ENCODE measurements around the gene MTFR1L.

MTFR1L gene

DNA sequence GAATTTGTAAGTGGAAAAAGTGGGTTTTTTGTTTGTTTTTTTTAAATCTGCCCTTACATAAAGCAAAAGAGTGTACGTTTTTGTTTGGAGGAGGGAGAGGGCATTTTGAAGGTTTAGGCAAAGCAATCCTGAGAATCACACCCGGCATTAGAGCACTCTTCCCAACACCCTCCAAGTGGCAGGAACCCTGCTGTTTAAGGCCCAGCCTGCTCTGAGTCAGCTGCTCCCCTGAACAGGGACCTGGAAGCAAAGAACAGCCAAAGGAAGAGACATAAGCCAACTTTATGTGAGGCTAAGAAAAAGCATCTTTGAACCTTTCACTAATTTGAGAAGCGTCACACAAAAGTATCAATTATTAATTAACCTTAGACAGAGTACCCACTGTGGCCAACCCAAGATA lies 16.9 kb downstream of the MTFR1L start:
- TF ChIP-seq YY1 (IDR thresholded peaks at IDR 0.05; ENCODE audit: low read depth) (no peak), ZBTB7A (IDR thresholded peaks at IDR 0.05; ENCODE audit: low read depth) (no peak), EGR1 (IDR thresholded peaks at IDR 0.05) (no peak), NFIC (IDR thresholded peaks at IDR 0.05) (no peak), TEAD4 (IDR thresholded peaks at IDR 0.05) (no peak), CREB1 (IDR thresholded peaks at IDR 0.05; ENCODE audit: low read depth) (no peak), RAD21 (IDR thresholded peaks at IDR 0.05; ENCODE audit: low read depth) (no peak), TCF12 (IDR thresholded peaks at IDR 0.05; ENCODE audit: low read depth) (no peak), FOXM1 (IDR thresholded peaks at IDR 0.05; ENCODE audit: borderline replicate concordance, low read depth) (no peak), TAF1 (IDR thresholded peaks at IDR 0.05; ENCODE audit: low read depth) (no peak), CEBPB (IDR thresholded peaks at IDR 0.05) (no peak), EP300 (IDR thresholded peaks at IDR 0.05; ENCODE audit: borderline replicate concordance) (no peak)
- TF ChIP-seq, protein P1, sequence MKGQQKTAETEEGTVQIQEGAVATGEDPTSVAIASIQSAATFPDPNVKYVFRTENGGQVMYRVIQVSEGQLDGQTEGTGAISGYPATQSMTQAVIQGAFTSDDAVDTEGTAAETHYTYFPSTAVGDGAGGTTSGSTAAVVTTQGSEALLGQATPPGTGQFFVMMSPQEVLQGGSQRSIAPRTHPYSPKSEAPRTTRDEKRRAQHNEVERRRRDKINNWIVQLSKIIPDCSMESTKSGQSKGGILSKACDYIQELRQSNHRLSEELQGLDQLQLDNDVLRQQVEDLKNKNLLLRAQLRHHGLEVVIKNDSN (IDR thresholded peaks at IDR 0.05), result no peak
- TF ChIP-seq, protein P2, sequence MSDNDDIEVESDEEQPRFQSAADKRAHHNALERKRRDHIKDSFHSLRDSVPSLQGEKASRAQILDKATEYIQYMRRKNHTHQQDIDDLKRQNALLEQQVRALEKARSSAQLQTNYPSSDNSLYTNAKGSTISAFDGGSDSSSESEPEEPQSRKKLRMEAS (IDR thresholded peaks at IDR 0.05), result no peak
- TF ChIP-seq, protein P3, sequence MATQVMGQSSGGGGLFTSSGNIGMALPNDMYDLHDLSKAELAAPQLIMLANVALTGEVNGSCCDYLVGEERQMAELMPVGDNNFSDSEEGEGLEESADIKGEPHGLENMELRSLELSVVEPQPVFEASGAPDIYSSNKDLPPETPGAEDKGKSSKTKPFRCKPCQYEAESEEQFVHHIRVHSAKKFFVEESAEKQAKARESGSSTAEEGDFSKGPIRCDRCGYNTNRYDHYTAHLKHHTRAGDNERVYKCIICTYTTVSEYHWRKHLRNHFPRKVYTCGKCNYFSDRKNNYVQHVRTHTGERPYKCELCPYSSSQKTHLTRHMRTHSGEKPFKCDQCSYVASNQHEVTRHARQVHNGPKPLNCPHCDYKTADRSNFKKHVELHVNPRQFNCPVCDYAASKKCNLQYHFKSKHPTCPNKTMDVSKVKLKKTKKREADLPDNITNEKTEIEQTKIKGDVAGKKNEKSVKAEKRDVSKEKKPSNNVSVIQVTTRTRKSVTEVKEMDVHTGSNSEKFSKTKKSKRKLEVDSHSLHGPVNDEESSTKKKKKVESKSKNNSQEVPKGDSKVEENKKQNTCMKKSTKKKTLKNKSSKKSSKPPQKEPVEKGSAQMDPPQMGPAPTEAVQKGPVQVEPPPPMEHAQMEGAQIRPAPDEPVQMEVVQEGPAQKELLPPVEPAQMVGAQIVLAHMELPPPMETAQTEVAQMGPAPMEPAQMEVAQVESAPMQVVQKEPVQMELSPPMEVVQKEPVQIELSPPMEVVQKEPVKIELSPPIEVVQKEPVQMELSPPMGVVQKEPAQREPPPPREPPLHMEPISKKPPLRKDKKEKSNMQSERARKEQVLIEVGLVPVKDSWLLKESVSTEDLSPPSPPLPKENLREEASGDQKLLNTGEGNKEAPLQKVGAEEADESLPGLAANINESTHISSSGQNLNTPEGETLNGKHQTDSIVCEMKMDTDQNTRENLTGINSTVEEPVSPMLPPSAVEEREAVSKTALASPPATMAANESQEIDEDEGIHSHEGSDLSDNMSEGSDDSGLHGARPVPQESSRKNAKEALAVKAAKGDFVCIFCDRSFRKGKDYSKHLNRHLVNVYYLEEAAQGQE (IDR thresholded peaks at IDR 0.05; ENCODE audit: low read depth), result no peak

DNA sequence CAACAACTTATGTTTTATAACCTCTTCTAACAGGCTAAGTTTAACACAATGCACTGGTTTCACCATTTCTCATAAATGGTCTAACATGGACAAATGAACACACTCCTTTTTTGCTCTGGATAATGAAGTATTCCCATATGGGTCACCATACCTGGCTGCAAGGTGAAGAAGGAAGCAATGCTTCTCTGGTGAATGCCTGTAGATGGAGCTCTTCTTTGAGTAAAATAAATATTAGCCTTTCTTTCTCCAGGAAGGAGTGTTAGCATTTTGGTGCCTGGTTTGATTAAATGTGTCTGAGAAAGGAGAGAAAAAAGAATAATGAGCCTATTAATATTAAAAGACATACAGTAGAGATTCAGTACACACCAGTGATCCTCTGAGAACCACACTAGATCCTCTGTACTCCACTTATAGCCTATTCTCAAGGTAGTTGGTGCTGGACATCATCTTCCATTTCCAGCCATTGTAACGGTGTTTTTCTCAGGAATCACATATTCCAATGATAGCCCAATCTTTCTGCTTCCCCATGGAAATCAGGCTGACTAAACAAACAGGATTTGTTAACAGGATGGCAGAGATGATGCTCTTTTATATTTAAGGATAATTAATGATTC lies 17.6 kb downstream of the MTFR1L start:
- no peak for TF ChIP-seq CREB1 (IDR thresholded peaks at IDR 0.05; ENCODE audit: low read depth)
- peak; percentile 59 for TF ChIP-seq RAD21 (IDR thresholded peaks at IDR 0.05; ENCODE audit: low read depth)
- TF ChIP-seq EGR1 (IDR thresholded peaks at IDR 0.05), result no peak
- TF ChIP-seq YY1 (IDR thresholded peaks at IDR 0.05; ENCODE audit: low read depth), result no peak

DNA sequence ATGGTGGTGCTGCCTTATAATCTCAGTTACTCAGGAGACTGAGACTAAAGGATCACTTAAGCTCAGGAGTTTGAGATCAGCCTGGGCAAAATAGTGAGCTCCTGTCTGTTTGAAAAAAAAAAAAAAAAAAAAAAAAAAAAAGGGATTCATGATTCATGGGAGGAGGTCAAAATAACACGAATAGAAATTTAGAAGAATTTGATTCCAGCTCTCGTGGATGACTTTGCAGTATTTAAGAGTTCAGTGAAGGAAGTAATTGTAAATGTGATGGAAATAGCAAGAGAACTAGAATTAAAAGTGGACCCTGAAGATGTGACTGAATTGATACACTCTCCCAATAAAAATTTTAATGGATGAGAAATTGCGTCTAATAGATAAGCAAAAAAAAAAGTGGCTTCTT lies 23.7 kb downstream of the MTFR1L start:
- TF ChIP-seq, protein P2 (IDR thresholded peaks at IDR 0.05), result no peak
- TF ChIP-seq CREB1 (IDR thresholded peaks at IDR 0.05; ENCODE audit: low read depth) (no peak), ZBTB7A (IDR thresholded peaks at IDR 0.05; ENCODE audit: low read depth) (no peak), TCF12 (IDR thresholded peaks at IDR 0.05; ENCODE audit: low read depth) (no peak), EGR1 (IDR thresholded peaks at IDR 0.05) (no peak), FOXM1 (IDR thresholded peaks at IDR 0.05; ENCODE audit: borderline replicate concordance, low read depth) (no peak), NFIC (IDR thresholded peaks at IDR 0.05) (no peak), YY1 (IDR thresholded peaks at IDR 0.05; ENCODE audit: low read depth) (no peak), CEBPB (IDR thresholded peaks at IDR 0.05) (no peak), RAD21 (IDR thresholded peaks at IDR 0.05; ENCODE audit: low read depth) (no peak), EP300 (IDR thresholded peaks at IDR 0.05; ENCODE audit: borderline replicate concordance) (no peak), TAF1 (IDR thresholded peaks at IDR 0.05; ENCODE audit: low read depth) (no peak), TEAD4 (IDR thresholded peaks at IDR 0.05) (no peak)
- TF ChIP-seq, protein P3 (IDR thresholded peaks at IDR 0.05; ENCODE audit: low read depth), result no peak
- TF ChIP-seq, protein P1 (IDR thresholded peaks at IDR 0.05), result no peak

DNA sequence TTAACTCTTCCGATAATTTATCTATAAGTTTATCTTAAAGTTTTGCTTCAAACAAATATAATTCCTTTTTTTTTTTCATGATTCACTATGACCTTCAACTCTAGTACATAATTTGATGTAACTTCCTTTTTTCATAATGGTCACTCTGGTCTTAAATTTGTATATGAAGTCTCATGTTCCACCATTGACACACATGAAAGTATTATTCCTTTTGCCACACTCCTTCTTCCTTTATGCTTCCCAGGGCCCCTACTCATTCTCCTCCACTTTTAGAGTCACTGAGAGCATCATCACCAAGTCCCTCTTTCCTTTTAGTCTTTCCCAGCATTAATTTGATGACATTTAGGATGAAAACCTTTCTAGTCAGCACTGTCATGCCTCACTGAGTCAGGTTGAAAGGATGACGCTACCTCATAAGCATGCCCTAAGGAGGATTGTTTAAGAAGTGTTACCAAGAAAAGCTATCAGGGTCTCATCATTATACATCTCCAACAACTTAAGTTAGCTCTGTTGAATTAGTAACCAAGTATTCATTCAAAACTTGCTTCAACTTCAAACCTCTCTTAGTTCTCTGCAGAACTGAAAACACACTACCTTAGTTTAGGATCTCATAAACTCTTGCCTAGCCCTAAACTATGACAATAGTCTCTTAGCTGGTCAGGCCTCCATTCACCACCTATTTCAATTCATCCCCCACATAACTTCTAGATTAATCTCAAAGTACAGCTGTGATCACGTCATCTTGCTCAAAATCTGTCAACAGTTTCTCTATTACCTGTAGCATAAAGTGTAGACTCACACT lies 25.0 kb downstream of the MTFR1L start:
- TF ChIP-seq EGR1 (IDR thresholded peaks at IDR 0.05) (no peak), FOXM1 (IDR thresholded peaks at IDR 0.05; ENCODE audit: borderline replicate concordance, low read depth) (no peak), TCF12 (IDR thresholded peaks at IDR 0.05; ENCODE audit: low read depth) (no peak), CREB1 (IDR thresholded peaks at IDR 0.05; ENCODE audit: low read depth) (no peak), YY1 (IDR thresholded peaks at IDR 0.05; ENCODE audit: low read depth) (no peak), RAD21 (IDR thresholded peaks at IDR 0.05; ENCODE audit: low read depth) (no peak)
- TF ChIP-seq, protein P2 (IDR thresholded peaks at IDR 0.05), result no peak
- TF ChIP-seq, protein P1 (IDR thresholded peaks at IDR 0.05), result no peak

DNA sequence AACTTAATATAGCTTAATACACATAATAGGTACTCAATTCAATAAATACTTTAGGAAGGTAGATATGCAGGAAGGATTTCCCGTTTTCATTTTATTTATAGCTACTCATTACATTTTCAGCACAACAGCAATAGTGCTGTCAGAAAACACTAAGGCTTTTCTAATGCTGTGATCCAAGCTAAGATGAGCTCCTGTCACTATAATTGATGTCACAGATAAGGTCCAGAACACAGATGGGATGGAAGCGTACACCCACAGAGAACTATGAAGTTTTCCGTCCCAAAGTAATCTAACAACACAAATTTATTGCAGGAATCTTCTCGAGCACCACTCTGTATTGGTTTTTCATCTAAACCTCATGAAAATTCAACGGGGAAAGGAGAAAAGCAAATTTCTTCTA lies 25.9 kb downstream of the MTFR1L start:
- no peak for TF ChIP-seq YY1 (IDR thresholded peaks at IDR 0.05; ENCODE audit: low read depth)
- TF ChIP-seq, protein P1 (IDR thresholded peaks at IDR 0.05), result no peak
- TF ChIP-seq ZBTB7A (IDR thresholded peaks at IDR 0.05; ENCODE audit: low read depth), result no peak
- TF ChIP-seq TAF1 (IDR thresholded peaks at IDR 0.05; ENCODE audit: low read depth), result no peak
- TF ChIP-seq TEAD4 (IDR thresholded peaks at IDR 0.05), result no peak
